Nephron (organoid): ENCODE measurements around the gene THAP7.
A peak's percentile ranks its signal among the peaks of the same experiment; 100 is the strongest.

Experiments
- H3K27ac Mint-ChIP-seq, 3 experiments: 2 replicates each; pipeline ENCODE4 v1.8.0; 2020; ENCODE audit warnings: mixed read lengths in 3 of 3, mild to moderate bottlenecking in 2 of 3, moderate library complexity in 1 of 3
- H3K27me3 Mint-ChIP-seq: 2 replicates; pipeline ENCODE4 v1.8.0; 2021; ENCODE audit warnings: low read depth, mild to moderate bottlenecking, moderate library complexity, mixed read lengths
- H3K36me3 Mint-ChIP-seq: 2 replicates; pipeline ENCODE4 v1.8.0; 2020; ENCODE audit warnings: low read depth, mixed read lengths
- H3K4me1 Mint-ChIP-seq: 2 replicates; pipeline ENCODE4 v1.8.0; 2020; ENCODE audit warnings: mixed read lengths
- H3K4me3 Mint-ChIP-seq, 3 experiments: 2 replicates each; pipeline ENCODE4 v1.8.0; 2020; ENCODE audit warnings: mild to moderate bottlenecking in 3 of 3, mixed read lengths in 3 of 3, moderate library complexity in 2 of 3
- H3K9me3 Mint-ChIP-seq: 2 replicates; pipeline ENCODE4 v1.8.0; 2020; ENCODE audit warnings: mixed read lengths
- CTCF ChIP-seq, 3 experiments: fragments of 200-600 bp; sonication (generic); IDR thresholded peaks; one replicate each; pipeline ENCODE4 v1.5.0; 2021; ENCODE audit warnings: antibody characterized with exemption in 3 of 3; ENCODE audit not compliant: unreplicated experiment in 3 of 3

THAP7 gene

GRCh38 chr22:20981787-20982562 lies 19.9 kb downstream of the THAP7 start, which contains the start of gene LZTR1:
TSS of gene LZTR1 (plus strand) at chr22:20982297. CDS start at chr22:20982372, 75 bp downstream.
- H3K27me3 Mint-ChIP-seq: peaks cover 5% of the 10 kb centered on the region
- H3K36me3 Mint-ChIP-seq: peaks cover 12% of the 10 kb centered on the region
- H3K27ac Mint-ChIP-seq: peak within 1 kb of the TSS; percentile 88 to 94 (median 93)
- peak; percentile 21 to 52 (median 23) for TF ChIP-seq CTCF (IDR thresholded peaks at IDR 0.05; ENCODE audit: unreplicated experiment in 3 of 3)
- peaks cover 14% of the 10 kb centered on the region for H3K4me1 Mint-ChIP-seq
- peaks cover 3% of the 10 kb centered on the region for H3K9me3 Mint-ChIP-seq
- peak within 1 kb of the TSS; percentile 99 to 100 (median 99) for H3K4me3 Mint-ChIP-seq

DNA sequence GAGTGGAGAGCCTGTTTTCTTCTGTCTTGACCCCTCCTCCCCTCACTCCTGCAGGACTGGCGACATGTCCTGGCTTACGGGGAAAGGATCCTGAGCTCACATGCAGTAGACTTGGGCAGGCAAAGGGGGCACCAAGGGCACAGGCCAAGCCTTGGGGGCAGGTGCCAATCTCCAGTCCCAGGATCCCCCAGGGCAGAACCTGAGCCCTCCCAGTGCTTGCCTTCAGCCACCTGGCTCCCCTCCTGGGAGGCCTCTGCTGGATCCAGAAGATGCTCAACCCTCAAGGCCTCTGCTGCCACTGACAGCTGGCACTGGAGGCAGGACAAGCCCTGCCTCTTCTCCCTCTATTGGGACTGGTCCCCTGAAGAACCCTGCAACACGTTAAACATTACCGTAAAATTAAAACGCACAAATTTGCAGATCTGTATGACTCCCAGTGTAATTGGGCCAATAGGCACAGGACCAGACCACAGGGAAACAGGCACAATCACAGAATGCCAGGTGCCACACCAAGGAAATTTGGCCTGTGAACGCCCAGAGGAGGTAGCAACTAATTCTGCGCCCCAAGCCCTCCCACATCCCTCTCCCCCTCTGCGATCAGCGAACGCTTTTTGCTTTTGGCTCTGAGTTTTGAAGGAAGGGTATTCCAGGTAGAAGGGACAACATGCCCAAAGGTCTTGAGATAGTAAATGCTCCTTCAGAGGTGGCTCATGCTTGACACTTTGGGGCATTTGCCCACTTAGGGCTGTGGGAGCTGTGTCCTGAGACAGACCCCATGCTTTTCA lies 20.8 kb downstream of the THAP7 start:
- peak overlapping the region; percentile 99 to 100 (median 99) for H3K4me3 Mint-ChIP-seq
- H3K4me1 Mint-ChIP-seq: peaks cover 14% of the 10 kb centered on the region
- peaks cover 6% of the 10 kb centered on the region for H3K36me3 Mint-ChIP-seq
- peaks cover 3% of the 10 kb centered on the region for H3K9me3 Mint-ChIP-seq
- peaks cover 5% of the 10 kb centered on the region for H3K27me3 Mint-ChIP-seq
- TF ChIP-seq CTCF (IDR thresholded peaks at IDR 0.05; ENCODE audit: unreplicated experiment in 3 of 3): no peak
- peak overlapping the region; percentile 88 to 94 (median 93) for H3K27ac Mint-ChIP-seq

GRCh38 chr22:20980523-20980922 lies 21.4 kb downstream of the THAP7 start:
- H3K4me3 Mint-ChIP-seq: peak overlapping the region; percentile 87 to 100 (median 99)
- peaks cover 14% of the 10 kb centered on the region for H3K4me1 Mint-ChIP-seq
- H3K36me3 Mint-ChIP-seq: peaks cover 5% of the 10 kb centered on the region
- H3K9me3 Mint-ChIP-seq: peaks cover 3% of the 10 kb centered on the region
- TF ChIP-seq CTCF (IDR thresholded peaks at IDR 0.05; ENCODE audit: unreplicated experiment in 3 of 3): no peak
- H3K27me3 Mint-ChIP-seq: peaks cover 11% of the 10 kb centered on the region
- H3K27ac Mint-ChIP-seq: peak overlapping the region in 1 of 3 experiments; percentile 64

- Mint-ChIP-seq H3K9me3 (peaks cover 3% of the 10 kb centered on the region), H3K4me1 (peaks cover 14% of the 10 kb centered on the region), H3K27ac (peak overlapping the region in 2 of 3 experiments; percentile 47 to 64), H3K27me3 (peaks cover 11% of the 10 kb centered on the region), H3K4me3 (peak overlapping the region; percentile 80 to 99 (median 87)), H3K36me3 (peaks cover 5% of the 10 kb centered on the region)
- TF ChIP-seq CTCF (IDR thresholded peaks at IDR 0.05; ENCODE audit: unreplicated experiment in 3 of 3): no peak
These were observed 21.9 kb downstream of the THAP7 start for GRCh38 chr22:20979940-20980453.

- H3K9me3 Mint-ChIP-seq: peaks cover 3% of the 10 kb centered on the region
- peaks cover 5% of the 10 kb centered on the region for H3K36me3 Mint-ChIP-seq
- H3K4me3 Mint-ChIP-seq: peak overlapping the region; percentile 80 to 99 (median 87)
- H3K27me3 Mint-ChIP-seq: peaks cover 11% of the 10 kb centered on the region
- peaks cover 14% of the 10 kb centered on the region for H3K4me1 Mint-ChIP-seq
- TF ChIP-seq CTCF (IDR thresholded peaks at IDR 0.05; ENCODE audit: unreplicated experiment in 3 of 3): no peak
- H3K27ac Mint-ChIP-seq: peak overlapping the region in 2 of 3 experiments; percentile 55 to 95
These were observed 22.6 kb downstream of the THAP7 start for GRCh38 chr22:20979243-20979809.
